GM18520 (cell line): ENCODE measurements around the gene LLGL1.

ENCODE experiments used
- ATAC-seq: cut with Tn5 transposase; IDR thresholded peaks from one replicate; pipeline ENCODE4 v1.9.1; 2021; ENCODE audit not compliant: unreplicated experiment

Gene LLGL1

DNA sequence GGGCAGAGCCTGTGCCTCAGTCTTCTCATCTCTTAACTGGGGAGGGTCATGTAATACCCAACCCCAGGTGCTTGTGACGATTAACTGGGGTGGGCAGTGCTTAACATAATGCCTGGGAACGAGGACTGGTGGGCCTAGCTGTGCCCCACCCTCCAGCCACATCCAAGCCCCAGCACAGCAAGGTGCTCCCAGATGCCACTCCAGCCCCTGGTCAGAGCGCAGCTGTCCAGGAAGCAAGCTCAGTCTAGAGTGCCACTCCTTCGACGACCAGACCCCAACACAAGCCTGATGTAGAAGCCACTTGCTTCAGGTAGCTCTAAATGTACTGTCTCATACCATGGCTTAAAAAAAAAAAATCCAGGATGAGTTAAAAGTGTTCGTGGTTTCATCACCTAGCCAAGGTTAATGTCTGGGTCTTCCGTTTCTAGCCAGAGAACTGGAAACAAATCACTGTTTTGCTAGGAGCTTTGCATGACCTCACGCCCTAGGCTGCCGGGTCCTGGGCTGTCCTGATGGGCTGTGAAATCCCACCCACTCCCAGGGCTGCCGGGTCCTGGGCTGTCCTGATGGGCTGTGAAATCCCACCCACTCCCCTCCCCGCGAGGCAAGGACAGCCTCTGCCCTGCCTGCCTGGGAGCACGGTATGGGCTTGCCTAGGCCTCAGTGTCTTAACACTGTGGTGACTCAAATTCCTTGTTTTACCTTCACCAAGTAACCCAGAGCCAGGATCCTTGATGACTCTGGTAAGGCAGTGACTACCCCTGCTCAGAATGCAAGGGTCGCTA is 42.7 kb downstream of the LLGL1 start:
- no peak for ATAC-seq

DNA sequence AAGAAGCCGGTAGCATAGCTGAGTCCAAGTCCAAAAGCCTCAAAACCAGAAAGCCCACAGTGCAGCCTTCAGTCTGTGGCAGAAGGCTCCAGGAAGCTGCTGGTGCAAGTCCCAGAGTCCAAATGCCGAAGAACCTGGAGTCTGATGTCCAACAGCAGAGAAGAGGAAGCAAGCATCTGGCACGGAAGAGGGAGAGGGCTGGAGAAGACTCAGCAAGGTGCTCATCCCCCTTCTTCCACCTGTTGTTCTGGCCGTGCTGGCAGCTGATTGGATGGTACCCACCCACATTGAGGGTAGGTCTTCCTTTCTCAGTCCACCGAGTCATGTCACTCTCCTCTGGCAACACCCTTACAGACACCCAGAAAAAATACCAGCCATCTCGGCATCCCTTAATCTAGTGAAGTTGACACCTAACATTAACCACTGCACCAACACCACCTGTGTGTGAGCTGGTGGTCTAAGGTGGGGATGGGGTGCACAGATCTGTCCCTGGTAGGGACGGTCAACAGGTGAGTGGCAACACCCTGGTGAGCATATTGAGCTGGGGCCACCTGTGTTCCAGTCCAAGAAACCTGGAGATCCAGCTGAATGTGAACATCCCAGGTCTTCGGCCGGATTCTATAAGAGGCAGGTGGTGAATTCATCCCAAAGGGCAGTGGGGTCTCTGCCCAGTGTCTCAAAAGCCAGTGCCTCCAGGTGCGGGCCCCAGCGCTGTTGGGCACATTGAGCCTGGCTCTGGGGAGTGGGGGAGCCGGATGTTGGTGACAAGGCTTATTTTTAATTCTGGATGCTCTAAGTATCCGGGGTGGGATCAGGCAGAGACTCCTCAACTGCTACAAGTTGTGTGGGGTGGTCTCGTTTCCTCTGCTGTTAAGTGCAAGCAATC is 44.9 kb downstream of the LLGL1 start:
- ATAC-seq = no peak

DNA sequence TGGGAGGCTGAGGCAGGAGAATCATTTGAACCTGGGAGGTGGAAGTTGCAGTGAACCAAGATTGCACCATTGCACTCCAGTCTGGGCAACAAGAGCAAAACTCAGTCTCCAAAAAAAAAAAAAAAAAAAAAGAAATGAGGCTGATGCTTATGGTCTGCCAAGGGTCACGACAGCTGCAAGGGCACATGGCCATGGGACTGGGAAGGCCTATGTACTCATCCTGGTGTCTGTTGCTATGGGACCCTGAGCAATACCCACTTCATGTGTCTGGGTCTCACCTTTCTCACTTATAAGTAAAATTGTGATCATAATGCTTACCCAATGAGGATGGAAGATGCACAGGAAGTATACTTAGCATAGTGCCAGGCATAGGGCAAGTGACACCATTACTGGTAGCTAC is 51.6 kb downstream of the LLGL1 start:
- ATAC-seq = no peak

DNA sequence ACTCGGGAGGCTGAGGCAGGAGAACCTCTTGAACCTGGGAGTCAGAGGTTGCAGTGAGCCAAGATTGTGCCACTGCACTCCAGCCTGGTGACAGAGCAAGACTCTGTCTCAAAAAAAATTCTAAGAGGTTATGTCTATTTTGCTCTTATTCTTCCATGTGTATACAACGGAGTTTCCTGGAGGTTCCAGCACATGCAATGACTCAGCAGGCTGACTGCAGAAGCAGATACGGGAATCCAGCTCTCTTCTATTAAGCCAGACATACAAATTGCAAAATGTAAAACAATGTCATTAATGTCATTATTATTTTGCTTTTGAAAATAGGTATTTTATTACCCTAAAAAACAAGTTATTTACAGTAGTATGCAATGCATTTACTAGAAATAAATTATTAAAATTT is 53.4 kb downstream of the LLGL1 start:
- ATAC-seq = no peak

DNA sequence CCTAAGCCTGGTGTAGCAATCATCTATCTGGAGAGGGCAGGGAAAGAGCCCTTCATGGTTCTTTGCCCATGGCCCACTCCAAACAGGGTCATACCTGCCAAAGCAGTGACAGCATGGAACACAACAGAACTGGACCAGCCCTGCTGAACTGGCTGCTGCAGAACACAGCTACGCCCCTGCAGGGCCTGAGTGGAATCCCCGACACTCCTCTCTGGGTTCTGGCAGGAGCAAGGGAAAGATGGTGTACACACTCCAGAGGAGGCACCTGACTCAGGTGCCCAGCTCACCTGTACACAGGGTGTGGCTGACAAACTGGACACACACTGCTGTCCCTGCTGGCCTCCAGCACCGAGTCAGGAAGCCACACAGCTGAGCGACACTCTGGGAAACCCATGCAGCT is 54.8 kb downstream of the LLGL1 start:
- no peak for ATAC-seq

DNA sequence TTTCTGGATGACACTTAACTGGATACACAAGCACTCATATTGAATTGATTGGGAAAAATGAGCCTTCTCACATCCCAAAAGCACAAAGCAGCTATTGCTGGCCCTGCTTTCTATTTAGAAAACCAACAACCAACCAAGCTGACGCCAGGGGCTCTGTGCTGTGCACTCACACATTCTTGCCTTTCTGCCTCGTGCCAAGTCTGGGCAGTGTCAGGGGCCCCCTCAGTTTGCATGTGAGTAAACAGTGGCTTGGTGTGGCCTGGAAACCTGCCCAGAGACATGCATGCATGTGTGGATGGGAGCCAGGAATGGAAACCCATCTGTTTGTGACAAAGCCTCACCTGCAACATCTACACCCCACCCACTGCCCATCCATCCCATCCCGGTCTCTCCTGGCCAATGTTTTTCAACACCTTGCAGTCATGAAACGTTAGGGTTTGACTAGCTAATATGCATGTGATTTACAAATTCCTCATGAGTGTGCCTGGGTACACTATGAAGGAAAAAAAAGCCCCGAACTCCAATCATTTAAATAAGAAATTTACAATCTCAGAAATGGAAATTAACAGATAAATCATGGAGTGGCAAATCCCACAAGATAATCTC is 55.4 kb downstream of the LLGL1 start:
- no peak for ATAC-seq

DNA sequence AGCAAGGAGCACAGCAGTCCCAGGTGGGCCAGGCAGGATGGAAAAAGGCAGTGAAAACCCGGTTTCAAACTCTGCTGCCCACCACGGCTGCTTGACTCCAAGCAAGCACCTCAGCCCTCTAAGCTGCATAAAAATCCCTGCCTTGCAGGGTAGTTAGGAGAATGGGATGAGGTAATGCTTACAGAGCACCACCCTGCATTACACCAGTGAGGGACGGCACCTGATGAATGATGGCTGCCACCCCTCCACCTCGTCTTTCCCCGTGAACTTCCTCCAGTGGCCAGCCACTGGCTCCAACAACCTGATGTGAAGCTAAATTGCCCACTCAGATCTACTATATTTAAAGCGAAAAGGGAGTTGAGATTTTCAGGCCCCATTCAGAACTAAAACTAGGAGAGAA is 56.4 kb downstream of the LLGL1 start:
- no peak for ATAC-seq

DNA sequence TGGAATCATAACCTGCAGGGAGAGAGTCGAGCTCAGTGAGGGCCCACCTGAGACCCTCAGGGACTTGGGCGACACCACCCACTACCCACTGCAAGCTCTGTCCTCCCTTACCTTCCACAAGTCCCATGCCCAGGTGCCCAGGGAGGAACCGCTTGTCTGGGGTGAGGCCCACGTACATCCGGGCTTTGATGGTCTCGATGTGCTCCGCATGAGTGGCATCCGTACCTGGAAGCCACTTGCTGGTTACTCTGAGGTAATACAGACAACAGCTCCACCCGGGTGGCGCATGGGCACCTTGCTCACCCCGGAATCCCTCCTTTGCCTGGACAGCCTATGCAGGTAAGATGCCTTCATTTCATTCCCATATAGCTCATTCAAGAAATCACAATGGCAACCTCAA is 59.9 kb downstream of the LLGL1 start:
- no peak for ATAC-seq

DNA sequence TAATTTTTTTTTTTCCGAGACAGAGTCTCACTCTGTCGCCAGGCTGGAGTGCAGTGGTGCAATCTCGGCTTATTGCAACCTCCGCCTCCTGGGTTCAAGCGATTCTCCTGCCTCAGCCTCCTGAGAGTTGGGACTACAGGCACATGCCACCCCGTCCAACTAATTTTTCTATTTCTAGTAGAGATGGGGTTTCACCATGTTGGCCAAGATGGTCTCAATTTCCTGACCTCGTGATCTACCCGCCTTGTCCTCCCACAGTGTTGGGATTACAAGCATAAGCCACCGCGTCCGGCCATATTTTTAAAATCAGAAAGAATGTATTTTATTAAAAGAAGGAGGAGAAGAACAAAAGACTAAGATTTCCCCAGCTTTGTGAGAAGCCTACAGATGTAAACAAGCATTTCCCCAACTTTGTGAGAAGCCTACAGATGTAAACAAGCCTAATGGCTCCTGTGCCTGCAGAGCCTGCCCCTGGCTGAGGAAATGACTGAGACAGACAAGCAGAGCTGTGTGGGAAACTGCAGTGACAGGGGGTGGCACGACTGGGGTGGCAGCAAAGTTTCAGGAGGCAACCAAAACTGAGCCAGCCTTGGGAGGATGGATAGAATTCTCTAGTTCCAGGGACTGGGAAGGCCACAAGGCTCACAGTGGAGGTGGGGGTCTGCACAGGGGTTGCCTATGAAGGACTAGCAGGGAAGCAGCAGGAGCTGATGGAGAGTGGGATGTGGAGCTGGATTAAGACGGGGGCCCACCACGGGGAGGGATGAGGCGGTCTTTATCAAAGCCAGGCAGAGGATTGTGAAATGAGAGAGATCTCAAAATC is 66.5 kb downstream of the LLGL1 start:
- ATAC-seq = no peak
